Ishikawa (cell line): ENCODE results near the gene MFSD12.

ENCODE experiments used
- CEBPB ChIP-seq: IDR thresholded peaks from 2 replicates; pipeline ENCODE4 v1.6.1; 2012
- CREB1 ChIP-seq: IDR thresholded peaks from 2 replicates; pipeline ENCODE4 v1.6.1; 2012; ENCODE audit warnings: low read depth
- EGR1 ChIP-seq: IDR thresholded peaks from 2 replicates; pipeline ENCODE4 v1.6.1; 2012
- EP300 ChIP-seq: IDR thresholded peaks from 2 replicates; pipeline ENCODE4 v1.6.1; 2012; ENCODE audit warnings: borderline replicate concordance
- FOXM1 ChIP-seq: IDR thresholded peaks from 2 replicates; pipeline ENCODE4 v1.6.1; 2012; ENCODE audit warnings: low read depth, borderline replicate concordance
- MAX ChIP-seq: IDR thresholded peaks from 2 replicates; pipeline ENCODE4 v1.6.1; 2012
- NFIC ChIP-seq: IDR thresholded peaks from 2 replicates; pipeline ENCODE4 v1.6.1; 2012
- RAD21 ChIP-seq: IDR thresholded peaks from 2 replicates; pipeline ENCODE4 v1.6.1; 2012; ENCODE audit warnings: low read depth
- REST ChIP-seq: IDR thresholded peaks from 2 replicates; pipeline ENCODE4 v1.6.1; 2012; ENCODE audit warnings: low read depth, mild to moderate bottlenecking
- TAF1 ChIP-seq: IDR thresholded peaks from 2 replicates; pipeline ENCODE4 v1.6.1; 2012; ENCODE audit warnings: low read depth, mild to moderate bottlenecking
- TCF12 ChIP-seq: IDR thresholded peaks from 2 replicates; pipeline ENCODE4 v1.6.1; 2012; ENCODE audit warnings: low read depth
- TEAD4 ChIP-seq: IDR thresholded peaks from 2 replicates; pipeline ENCODE4 v1.6.1; 2012
- USF1 ChIP-seq: IDR thresholded peaks from 2 replicates; pipeline ENCODE4 v1.6.1; 2012
- YY1 ChIP-seq: IDR thresholded peaks from 2 replicates; pipeline ENCODE4 v1.6.1; 2012; ENCODE audit warnings: low read depth
- ZBTB7A ChIP-seq: IDR thresholded peaks from 2 replicates; pipeline ENCODE4 v1.6.1; 2012; ENCODE audit warnings: low read depth

Gene MFSD12

GRCh38 chr19:3570606-3571011 is 13.2 kb upstream of the MFSD12 start:
- no peak for TF ChIP-seq MAX
- no peak for TF ChIP-seq TCF12
- no peak for TF ChIP-seq REST
- no peak for TF ChIP-seq RAD21
- no peak for TF ChIP-seq CEBPB
- no peak for TF ChIP-seq CREB1
- no peak for TF ChIP-seq FOXM1
- TF ChIP-seq EP300, result no peak
- TF ChIP-seq TAF1, result no peak
- no peak for TF ChIP-seq USF1
- TF ChIP-seq TEAD4, result no peak
- no peak for TF ChIP-seq YY1
- TF ChIP-seq NFIC, result no peak
- no peak for TF ChIP-seq EGR1
- TF ChIP-seq ZBTB7A, result no peak

- TF ChIP-seq YY1, result no peak
- no peak for TF ChIP-seq RAD21
- TF ChIP-seq CREB1, result no peak
- TF ChIP-seq USF1, result no peak
- TF ChIP-seq EP300, result no peak
- TF ChIP-seq EGR1, result no peak
- no peak for TF ChIP-seq TEAD4
- no peak for TF ChIP-seq REST
- no peak for TF ChIP-seq ZBTB7A
- no peak for TF ChIP-seq FOXM1
- TF ChIP-seq MAX, result no peak
- TF ChIP-seq CEBPB, result no peak
- no peak for TF ChIP-seq TAF1
- TF ChIP-seq TCF12, result no peak
- TF ChIP-seq NFIC, result no peak
Measured at GRCh38 chr19:3565139-3565538, 7.8 kb upstream of the MFSD12 start.

- TF ChIP-seq FOXM1 (no peak), EP300 (no peak), TEAD4 (no peak), USF1 (no peak), TCF12 (no peak), ZBTB7A (no peak), CEBPB (no peak), YY1 (no peak), NFIC (no peak)
Measured at GRCh38 chr19:3563709-3564524, 6.5 kb upstream of the MFSD12 start.

- TF ChIP-seq EP300, result no peak
- peak; percentile 64; the same call in 1 of the 2 replicates for TF ChIP-seq REST
Measured at GRCh38 chr19:3556978-3557460, 367 bp downstream of the MFSD12 start.
